Hindlimb muscle (tissue), 1 donor: ENCODE results near the gene VCAM1. TPM values are rescaled to one million over a fixed set of nuclear protein-coding genes. Genes with fewer than 3 reads are reported as not detected.
"Not testable (repeated sequence)": the region's sequence is repeated elsewhere in the genome, so short reads cannot be mapped to it uniquely, and the experiment has no call there.

ENCODE experiments used
- DNase-seq: peaks from one replicate; pipeline ENCODE4 v3.0.0-alpha.2; 2013
- polyA plus RNA-seq: library from polyadenylated mRNA; unstranded; fragments of 120-200 nt; gene quantifications from one replicate; pipeline ENCODE4 v1.2.1, GENCODE V29; 2013; ENCODE audit not compliant: insufficient read length

VCAM1 gene
- polyA plus RNA-seq, 1 donor = 14.8 TPM

DNA sequence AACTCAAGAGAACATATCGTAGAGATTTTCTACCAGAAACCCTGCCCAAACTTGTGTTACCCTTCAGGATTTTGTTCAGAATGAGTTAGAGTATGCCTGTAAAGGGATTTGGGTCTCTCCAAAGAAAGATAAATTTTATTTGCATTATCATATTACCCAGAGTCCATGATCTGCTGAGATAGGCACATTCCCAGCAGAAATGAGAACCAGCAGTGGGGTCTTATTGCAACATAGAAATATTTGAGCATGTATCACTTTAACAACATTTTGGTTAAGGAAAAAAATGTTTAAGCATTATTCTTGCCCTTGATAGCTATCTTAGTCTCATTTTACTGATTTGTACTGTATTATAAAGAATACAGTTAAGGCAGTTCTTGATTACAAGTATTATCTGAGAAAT lies 10.6 kb downstream of the VCAM1 start:
- no peak for DNase-seq

DNA sequence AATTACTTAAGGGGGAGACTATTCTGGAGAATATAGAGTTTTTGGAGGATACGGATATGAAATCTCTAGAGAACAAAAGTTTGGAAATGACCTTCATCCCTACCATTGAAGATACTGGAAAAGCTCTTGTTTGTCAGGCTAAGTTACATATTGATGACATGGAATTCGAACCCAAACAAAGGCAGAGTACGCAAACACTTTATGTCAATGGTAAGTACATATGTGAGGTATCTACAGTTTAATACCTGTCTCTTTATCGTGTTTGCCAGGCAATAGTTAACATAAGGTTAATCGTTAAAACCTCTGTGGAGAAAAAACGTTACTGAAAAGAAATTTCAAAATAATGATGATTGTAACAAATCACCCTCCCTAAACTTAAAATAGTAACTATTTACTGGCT lies 11.8 kb downstream of the VCAM1 start:
- DNase-seq = no peak

DNA sequence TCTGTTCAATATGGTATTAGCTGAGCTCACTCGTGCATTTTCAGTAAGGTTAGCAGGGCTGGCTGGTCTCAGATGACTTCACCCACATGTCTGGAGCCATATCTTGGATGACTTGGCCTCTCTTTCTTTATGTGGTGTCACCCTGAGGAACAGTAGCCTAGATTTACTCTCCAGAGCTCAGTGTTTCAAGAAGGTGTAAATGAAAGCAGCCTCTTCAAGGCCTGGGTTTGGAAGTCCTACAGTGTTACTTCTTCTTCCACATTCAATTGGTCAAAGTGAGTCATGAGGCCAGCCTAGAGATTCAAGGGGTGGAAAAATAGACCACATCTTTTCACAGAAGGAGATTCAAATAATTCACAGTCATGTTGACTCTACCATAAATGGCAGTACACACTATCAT lies 12.2 kb downstream of the VCAM1 start:
- no peak for DNase-seq

DNA sequence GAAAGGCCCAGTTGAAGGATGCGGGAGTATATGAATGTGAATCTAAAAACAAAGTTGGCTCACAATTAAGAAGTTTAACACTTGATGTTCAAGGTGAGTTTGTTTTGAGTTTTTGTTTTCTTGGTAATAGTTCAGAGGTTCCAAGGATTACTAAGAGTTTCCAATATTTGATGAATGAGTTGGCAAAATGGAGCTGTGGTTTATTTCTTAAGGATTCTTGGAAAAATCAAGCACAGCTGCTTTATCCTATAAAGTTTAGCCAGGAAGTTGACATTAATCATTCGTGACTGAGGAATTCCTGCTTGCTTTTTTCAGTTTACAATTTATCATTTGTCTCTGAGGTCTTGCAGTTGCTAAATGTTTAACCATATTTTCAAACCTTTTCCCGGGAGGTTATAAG lies 15.1 kb downstream of the VCAM1 start:
- DNase-seq = peak; percentile 71

DNA sequence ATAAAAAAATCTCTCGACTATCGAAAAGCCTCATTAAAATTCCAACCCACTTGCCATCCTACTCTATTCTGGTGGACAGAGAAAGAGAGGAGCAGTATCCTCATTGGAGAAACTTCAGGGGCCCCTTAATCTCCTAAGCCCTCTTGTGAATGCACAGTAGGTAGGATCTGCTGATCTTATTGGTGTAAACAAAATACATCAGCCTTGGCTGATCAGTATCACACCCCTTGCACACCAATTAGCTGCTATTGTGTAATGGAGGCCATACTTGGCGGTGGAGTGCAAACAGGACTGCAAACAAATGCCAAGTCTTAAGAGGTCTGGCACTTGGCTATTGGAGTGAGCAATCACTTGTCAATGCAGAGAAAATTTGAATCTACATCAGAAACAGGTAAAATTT lies 15.7 kb downstream of the VCAM1 start:
- no peak for DNase-seq

DNA sequence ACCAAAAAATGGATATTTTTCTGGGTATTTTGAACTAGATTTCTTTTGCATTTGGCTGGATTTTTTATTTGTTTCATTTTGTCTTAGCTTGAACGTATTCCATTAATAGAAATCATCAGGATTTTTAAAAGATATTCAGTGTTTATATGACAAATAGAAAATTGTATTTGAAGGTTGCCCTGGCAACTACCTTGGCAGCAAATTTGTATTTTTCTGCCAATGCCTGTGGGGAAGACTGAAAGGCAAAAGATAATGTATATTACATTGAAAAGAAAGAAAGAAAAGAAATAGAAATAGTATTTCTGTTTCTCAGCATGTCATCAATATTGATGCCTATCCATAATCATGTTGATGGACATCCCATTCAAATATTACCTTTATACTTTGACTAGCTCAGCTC lies 16.8 kb downstream of the VCAM1 start:
- DNase-seq = peak; percentile 68

DNA sequence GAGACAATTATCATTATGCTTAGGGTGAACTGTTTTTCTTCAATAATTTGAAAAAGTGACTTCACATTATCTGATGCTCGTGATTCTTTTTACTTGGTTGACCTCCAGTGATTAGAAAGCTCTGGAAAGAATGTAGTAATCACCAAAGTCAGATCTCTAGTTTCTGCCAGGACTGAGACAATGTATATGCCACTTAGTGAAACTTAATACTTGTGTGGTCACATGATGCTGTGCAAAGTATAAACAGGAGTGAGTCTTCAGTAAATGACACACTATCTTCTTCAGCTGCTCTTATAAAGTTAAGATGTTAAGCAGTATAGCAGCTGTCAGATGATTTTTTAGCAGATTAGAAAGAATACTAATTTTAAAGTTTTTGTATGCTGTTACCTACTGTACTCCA lies 17.2 kb downstream of the VCAM1 start:
- DNase-seq = no peak

DNA sequence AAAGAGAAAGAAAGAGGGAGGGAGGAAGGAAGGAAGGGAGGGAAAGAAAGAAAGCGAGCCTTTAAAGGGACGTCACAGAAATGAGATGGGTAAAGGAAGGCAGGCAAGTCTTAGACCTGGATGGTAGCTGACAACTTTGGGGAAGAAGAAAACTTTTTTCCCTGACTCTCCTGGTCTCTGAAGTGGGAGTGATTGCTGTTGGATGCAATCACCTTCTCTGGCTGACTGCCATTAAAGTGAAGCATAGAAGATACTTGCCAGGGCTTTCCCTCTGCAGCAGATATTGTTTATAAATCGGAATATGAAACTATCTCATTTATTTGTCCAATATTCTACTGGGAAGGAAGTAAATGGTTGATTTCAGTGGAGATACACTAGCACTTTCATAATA lies 27.0 kb downstream of the VCAM1 start:
- no peak for DNase-seq

DNA sequence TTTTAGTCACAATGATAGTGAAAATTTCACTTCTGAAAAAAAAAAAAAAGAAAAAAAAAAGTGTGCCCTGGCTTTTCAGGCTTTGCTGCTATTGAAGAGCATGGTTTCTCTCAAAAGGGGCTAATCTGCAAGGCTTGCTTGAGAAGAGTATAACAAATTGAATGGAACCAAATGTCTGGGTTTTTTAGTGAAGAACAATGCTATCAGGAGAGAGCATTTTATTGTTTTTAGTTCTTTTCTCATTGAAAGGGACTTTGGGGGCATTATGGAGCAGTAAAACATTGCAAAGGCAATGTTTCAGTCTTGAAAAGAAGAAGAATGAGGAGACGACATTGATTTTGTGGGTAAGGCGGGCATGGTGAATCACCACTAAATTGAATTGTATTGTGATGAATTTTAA lies 28.2 kb downstream of the VCAM1 start:
- DNase-seq = no peak

DNA sequence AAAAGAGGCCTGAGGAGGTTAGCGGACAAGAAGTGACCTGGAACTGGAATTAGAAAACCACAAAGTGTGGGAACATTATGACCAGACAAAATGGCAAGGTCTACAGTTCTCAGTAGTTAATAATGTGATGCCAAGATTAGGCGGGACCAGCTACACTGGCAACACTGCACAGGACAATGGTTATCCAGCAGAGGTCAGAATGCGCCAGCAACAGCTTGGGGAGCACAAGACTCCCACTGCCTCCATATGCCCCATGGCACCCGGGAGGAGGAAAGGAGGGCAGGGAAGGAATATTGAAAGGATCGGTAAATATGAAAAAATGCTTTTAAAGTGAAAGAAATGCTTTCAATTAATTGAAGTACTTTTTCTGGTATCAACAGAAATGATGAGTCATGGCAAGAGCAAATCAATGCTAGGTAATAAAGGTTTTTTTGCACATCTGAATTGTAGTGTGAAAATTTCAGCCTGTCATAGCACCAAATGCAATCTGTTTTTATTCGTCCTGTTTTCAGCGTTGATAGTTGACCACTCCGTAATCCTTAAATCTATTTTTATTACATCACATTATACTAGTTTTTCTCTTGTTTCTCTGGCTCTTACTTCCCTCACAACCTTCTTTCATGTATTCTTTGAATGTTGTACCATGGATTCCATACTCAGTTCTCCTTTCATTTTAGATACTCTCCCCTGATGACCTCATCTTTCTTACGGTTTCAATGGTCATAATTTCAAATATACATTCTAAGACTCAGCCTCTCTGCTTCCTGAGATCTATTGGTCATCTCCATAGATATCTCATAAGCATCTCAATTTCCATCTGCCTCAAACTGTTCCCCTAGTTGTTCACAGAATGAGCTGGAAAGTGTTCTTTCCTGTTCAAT lies 30.7 kb downstream of the VCAM1 start:
- DNase-seq = no peak

DNA sequence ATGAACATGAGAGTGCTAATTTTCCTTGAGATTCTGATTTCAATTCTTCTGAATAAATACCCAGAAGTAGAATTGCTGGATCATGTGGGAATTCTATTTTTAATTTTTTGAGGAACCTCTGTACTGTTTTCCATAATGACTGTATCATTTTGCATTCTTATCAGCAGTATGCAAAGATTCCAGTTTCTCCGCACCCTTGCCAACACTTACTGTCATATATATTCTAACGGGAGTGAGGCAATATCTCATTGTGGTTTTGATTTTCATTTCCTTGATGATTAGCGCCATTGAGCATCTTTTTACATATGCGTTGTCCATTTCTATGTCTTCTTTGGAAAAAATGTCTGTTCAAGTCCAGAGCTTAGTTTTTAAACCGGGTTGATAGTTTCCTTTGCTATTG lies 33.2 kb downstream of the VCAM1 start:
- no peak for DNase-seq

DNA sequence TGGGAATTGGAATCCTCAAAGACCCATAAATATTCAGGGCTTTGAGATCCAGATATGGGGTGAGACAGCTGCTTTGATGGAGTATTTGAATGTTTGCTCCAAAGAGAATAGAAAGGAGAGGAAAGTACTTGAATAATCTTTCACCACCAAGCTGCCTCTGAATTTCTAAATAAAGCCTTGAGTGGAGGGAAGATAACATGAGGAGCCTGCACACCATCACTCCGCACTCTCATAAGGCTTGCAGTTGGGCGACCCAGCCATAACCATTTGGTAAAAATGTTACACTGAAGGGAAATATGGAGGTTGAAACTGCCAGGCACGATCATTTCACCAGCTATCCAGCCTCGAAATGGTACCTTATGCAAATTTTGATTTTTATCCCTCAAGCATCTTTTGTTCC lies 38.4 kb downstream of the VCAM1 start:
- DNase-seq = no peak

DNA sequence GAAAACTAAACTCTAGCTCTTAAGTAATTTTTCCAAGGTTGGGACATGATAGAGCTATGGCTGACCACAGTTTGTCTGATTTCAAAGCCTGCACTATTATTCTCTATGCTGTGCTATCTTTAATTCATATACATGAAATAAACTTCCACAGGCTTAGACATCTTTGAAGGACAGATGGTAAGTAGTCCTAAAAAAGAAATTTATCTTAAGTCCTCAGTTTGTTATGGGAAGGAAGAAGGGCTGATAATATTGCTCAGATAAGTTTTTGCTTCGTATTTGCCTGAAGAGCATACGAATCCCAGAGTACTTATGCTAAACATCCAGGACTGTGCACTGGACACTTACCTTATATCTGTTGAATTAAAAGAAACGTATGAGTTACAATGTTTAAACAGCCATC lies 39.6 kb downstream of the VCAM1 start:
- DNase-seq = no peak

DNA sequence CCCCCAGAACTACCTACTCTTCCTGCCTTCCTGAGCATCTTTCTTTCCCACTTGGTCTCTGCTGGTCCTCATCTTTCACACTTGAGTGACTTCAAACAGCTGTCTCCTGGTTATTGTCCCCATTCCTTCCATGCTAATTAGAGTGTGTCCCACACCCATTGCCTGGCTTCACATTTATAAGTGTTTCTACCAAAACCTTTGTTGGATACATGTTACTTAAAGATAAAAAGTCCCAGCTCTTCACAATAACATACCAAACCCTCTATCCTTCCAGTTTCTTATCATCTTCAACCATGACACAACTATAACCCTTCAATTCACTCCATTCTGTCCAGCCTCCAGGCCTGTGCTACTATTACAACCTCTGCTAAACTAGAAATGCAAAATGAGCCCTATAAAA lies 41.0 kb downstream of the VCAM1 start:
- no peak for DNase-seq

DNA sequence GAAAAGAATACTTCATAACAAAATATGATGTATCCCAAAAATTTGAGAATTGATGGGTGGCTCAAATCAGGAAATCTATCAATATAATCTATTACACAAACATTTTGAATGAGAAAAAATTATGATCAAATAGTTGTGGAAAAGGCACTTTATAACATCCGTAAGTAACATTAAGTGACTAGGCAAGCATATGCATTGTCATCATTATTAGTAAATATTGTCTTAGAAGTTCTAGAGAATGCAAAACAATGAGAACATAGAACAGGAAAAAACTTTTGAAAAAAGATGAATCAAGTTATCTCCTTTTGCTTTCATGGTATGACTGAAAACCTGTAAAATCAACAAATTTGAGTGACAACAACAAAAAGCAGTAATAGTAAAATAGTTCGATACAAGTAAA lies 42.9 kb downstream of the VCAM1 start:
- DNase-seq = no peak

DNA sequence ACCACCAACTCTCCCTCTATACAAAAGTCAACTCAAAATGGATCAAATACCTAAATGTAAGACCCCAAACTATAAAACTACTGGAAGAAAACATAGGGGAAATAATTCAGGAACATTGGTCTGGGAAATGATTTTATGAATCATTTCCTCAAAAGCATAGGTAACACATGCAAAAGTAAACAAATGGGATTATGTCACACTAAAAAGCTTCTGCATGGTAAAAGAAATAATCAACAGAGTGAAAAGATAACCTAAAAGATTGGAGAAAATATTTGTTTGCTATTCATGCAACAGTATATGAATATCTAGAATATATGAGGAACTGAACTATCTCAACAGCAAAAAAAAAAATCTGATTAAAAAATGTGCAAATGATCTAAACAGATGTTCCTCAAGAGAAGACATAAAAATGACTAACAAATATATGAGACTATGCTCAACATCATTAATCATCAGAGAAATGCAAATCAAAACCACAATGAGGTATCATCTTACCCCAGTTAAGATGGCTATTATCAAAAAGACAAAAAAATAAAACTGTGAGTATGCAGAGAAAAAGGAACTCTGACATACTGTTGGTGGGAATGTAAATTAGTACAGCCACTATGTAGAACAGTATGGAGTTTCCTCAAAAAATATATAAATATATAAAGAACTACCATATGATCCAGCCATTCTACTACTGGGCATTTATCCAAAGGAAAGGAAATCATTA lies 47.8 kb downstream of the VCAM1 start:
- DNase-seq = no peak

DNA sequence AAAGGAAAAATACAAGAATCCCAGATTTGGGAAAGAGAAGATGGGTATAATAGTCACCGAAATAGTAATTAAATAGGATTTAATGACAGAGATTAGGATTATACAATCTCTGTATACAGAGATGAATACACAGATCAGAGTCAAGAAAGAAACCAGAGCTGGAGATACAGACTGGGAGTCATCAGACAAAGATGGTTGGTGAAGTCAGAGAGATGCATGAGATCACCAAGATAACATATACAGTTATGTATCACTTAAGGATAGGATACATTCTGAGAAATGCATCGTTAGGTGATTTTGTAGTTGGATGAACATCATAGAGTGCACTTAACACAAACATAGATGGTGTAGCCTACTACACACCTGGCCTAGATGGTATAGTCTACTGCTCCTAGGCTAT lies 49.8 kb downstream of the VCAM1 start:
- no peak for DNase-seq

DNA sequence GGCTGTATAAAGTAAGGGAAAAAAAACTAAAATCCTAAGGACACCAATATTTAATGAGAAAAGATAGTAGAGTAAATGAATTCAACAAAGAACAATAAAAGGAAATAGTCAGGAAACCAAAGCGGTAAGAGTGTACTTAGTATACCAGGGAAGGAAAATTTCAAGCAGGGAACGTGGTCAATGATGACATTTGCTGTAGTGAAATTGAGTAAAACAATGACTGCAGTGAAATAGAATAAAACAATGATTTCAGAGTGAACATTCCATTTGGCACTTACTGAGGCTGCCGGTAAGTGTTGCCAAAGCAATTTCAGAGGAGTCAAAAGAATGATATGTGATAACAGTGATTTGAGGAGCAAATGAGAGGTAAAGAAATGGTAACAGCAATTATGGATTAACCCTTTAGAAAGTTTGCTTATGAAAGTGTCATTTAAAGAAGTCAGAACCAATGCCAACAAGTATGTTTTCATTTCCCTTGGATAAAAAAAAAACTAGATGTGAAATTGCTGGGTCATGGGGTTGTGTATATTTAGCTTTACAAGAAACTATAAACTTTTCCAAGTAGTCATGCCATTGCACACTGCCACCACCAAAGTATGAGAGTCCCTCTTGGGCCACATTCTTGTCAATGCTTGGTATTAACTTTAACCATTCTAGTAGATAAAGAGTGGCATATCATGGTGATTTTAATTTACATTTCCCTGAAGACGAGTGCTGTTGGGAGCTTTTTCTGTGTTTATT lies 50.5 kb downstream of the VCAM1 start:
- no peak for DNase-seq

DNA sequence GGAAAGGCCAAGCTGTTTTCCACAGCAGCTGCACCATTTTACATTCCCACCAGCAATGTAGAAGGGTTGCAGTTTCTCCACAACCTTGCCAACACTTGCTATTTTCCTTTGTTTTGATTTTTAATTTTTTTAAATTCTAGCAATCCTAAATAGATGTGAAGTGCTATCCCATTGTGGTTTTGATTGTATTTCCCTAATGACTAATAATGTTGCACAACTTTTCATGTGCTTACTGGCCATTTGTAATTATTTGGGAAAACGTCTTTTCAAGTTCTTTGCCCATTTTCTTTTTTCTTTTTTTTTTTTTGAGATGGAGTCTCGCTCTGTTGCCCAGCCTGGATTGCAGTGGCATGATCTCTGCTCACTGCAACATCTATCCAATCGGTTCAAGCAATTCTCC lies 53.9 kb downstream of the VCAM1 start:
- no peak for DNase-seq

DNA sequence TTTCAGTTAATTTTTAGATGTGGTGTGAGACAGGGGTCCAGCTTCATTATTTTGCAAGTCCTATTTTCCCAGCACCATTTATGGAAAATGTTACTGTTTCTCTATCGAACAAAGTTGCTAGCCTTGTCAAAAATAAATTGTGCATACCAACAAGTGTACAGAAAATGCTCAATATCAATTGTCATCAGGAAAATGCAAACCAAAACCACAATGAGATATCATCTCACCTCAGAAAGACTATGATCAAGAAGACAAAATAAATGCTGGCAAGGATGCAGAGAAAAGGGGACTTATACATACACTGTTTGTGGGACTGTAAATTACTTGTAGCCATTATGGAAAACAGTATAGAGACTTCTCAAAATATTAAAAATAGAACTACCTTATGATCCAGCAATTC lies 54.8 kb downstream of the VCAM1 start:
- DNase-seq = no peak

DNA sequence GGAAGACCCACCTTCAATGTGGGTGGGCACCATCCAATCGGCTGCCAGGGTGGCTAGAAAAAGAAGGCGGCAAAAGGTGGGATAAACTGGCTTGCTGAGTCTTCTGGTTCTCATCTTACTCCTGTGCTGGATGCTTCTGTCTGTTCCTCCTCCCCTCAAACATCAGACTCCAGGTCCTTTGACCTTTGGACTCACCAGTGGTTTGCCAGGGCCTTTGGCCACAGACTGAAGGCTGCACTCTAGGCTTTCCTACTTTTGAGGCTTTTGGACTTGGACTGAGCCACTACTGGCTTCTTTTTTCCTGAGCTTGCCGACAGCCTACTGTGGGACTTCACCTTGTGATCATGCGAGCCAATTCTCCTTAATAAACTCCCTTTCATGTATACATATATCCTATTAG lies 55.9 kb downstream of the VCAM1 start:
- no peak for DNase-seq

DNA sequence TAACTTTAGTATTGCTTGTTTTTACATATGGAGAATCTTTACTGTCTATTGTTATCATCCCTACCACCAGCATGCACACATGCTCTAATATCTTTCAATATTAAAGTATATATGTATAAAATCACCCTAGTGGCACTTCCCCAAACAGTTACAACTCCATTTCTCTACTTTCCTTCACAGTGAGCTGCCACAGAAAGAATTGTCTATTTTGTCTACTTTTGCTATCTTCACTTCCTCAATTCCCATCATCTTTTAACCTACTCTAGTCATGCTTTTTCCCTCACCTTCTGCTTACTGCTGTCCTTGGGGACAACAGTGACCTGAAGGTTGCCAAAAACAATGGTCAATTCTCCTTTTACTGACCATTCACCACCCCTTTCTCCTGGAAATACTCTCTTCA lies 59.2 kb downstream of the VCAM1 start:
- DNase-seq = no peak

DNA sequence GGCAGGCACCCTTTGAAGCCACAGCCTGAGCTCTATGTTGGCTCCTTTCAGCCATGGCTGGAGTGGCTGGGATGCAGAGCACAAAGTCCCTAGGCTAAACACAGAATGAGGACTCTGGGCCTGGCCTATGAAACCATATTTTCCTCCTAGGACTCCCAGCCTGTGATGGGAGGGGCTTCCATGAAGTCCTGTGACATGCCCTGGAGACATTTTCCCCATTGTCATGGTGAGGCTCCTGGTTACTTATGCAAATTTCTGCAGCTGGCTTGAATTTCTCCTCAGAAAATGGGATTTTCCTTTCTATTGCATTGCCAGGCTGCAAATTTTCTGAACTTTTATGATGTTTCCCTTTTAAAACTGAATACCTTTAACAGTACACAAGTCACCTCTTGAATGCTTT lies 61.3 kb downstream of the VCAM1 start:
- DNase-seq = no peak

DNA sequence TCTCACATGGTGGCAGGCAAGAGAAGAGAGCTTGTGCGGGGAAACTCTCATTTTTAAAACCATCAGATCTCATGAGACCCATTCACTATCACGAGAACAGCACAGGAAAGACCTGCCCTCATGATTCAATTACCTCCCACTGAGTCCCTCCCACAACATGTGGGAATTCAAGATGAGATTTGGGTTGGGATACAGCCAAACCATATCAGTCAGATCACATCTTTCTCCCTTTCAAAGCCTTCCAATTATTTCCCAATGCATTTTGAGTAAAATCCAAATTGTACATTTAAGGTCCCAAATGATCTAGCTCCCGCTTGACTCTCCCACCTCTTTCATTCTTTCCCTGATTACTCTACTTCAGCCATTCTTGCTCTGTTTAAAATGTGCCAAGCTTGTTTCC lies 62.2 kb downstream of the VCAM1 start:
- not testable (repeated sequence) for DNase-seq
